Loucy (cell line): ENCODE data around the gene CRTAC1.
"Not testable (repeated sequence)": the region's sequence is repeated elsewhere in the genome, so short reads cannot be mapped to it uniquely, and the experiment has no call there.

Experiments
- H2AFZ ChIP-seq: fragments of 200-600 bp; sonication (generic); 2 replicates; pipeline ENCODE4 v1.6.0; 2016; ENCODE audit warnings: antibody characterized with exemption, mild to moderate bottlenecking, low read length, moderate library complexity
- H3F3A ChIP-seq: fragments of 200-600 bp; 2 replicates; pipeline ENCODE4 v1.6.0; 2016; ENCODE audit warnings: antibody characterized with exemption, low read depth, mild to moderate bottlenecking
- H3K27me3 ChIP-seq: fragments of 200-600 bp; sonication (generic); 2 replicates; pipeline ENCODE4 v1.6.1; 2014; ENCODE audit warnings: low read length, mild to moderate bottlenecking; ENCODE audit not compliant: insufficient read depth, poor library complexity, severe bottlenecking
- H3K36me3 ChIP-seq: fragments of 200-600 bp; sonication (generic); 2 replicates; pipeline ENCODE4 v1.6.1; 2016; ENCODE audit warnings: low read length; ENCODE audit not compliant: insufficient read depth
- H3K4me1 ChIP-seq: fragments of 200-600 bp; sonication (generic); 2 replicates; pipeline ENCODE4 v1.5.1; 2014; ENCODE audit warnings: low read length, mild to moderate bottlenecking; ENCODE audit not compliant: insufficient read depth, poor library complexity, severe bottlenecking
- H3K4me2 ChIP-seq: fragments of 200-600 bp; sonication (generic); 2 replicates; pipeline ENCODE4 v1.6.0; 2014; ENCODE audit warnings: antibody characterized with exemption, low read length, low read depth, mild to moderate bottlenecking; ENCODE audit not compliant: poor library complexity, severe bottlenecking
- H3K4me3 ChIP-seq: fragments of 200-600 bp; sonication (generic); 2 replicates; pipeline ENCODE4 v1.5.1; 2014; ENCODE audit warnings: low read length, mild to moderate bottlenecking, mixed read lengths; ENCODE audit not compliant: poor library complexity, severe bottlenecking
- H3K79me2 ChIP-seq: fragments of 200-600 bp; sonication (generic); 2 replicates; pipeline ENCODE4 v1.6.1; 2014; ENCODE audit warnings: low read length; ENCODE audit not compliant: insufficient read depth
- H3K9ac ChIP-seq: fragments of 200-600 bp; sonication (generic); 2 replicates; pipeline ENCODE4 v1.6.0; 2014; ENCODE audit warnings: mild to moderate bottlenecking, low read depth, low read length, moderate library complexity; ENCODE audit not compliant: poor library complexity, severe bottlenecking
- H3K9me2 ChIP-seq: fragments of 200-600 bp; sonication (generic); replicated peaks from 2 replicates; pipeline ENCODE4 v1.6.1; 2016; ENCODE audit warnings: low read depth, low read length, mixed read lengths
- H3K9me3 ChIP-seq: fragments of 200-600 bp; sonication (generic); 2 replicates; pipeline ENCODE4 v1.6.1; 2014; ENCODE audit warnings: mild to moderate bottlenecking, antibody characterized with exemption, low read length, low read depth; ENCODE audit not compliant: insufficient read depth
- H4K20me1 ChIP-seq: fragments of 200-600 bp; sonication (generic); 2 replicates; pipeline ENCODE4 v1.6.0; 2014; ENCODE audit warnings: antibody characterized with exemption, low read length, mild to moderate bottlenecking; ENCODE audit not compliant: insufficient read depth, poor library complexity, severe bottlenecking
- CTCF ChIP-seq: fragments of 200-600 bp; sonication (generic); conservative IDR thresholded peaks from 2 replicates; pipeline ENCODE4 v1.5.1; 2014; ENCODE audit warnings: mild to moderate bottlenecking, antibody characterized with exemption, low read length
- EZH2phosphoT487 ChIP-seq: fragments of 200-600 bp; IDR thresholded peaks from 2 replicates; pipeline ENCODE4 v1.6.1; 2018; ENCODE audit warnings: antibody characterized with exemption, mild to moderate bottlenecking, moderate library complexity, borderline replicate concordance

Gene CRTAC1

GRCh38 chr10:97844678-97845077 lies 185.7 kb downstream of the CRTAC1 start:
- no peaks in the 10 kb centered on the region for H3K9me3 ChIP-seq
- no peaks in the 10 kb centered on the region for H3F3A ChIP-seq
- no peaks in the 10 kb centered on the region for H3K36me3 ChIP-seq
- H3K9ac ChIP-seq = no peak overlapping the region
- no peaks in the 10 kb centered on the region for H3K9me2 ChIP-seq
- no peak overlapping the region for H3K4me2 ChIP-seq
- no peaks in the 10 kb centered on the region for H3K27me3 ChIP-seq
- TF ChIP-seq EZH2phosphoT487 (no peak), CTCF (no peak)
- no peak overlapping the region for H3K4me3 ChIP-seq
- no peak overlapping the region for H2AFZ ChIP-seq
- peaks cover 5% of the 10 kb centered on the region for H3K4me1 ChIP-seq
- no peaks in the 10 kb centered on the region for H3K79me2 ChIP-seq
- H4K20me1 ChIP-seq = no peaks in the 10 kb centered on the region

GRCh38 chr10:97843972-97844371 lies 186.4 kb downstream of the CRTAC1 start:
- H3F3A ChIP-seq, H3K36me3 ChIP-seq, H4K20me1 ChIP-seq, H2AFZ ChIP-seq, H3K27me3 ChIP-seq, H3K9ac ChIP-seq, H3K4me2 ChIP-seq, H3K4me1 ChIP-seq, H3K79me2 ChIP-seq, H3K4me3 ChIP-seq, H3K9me2 ChIP-seq, H3K9me3 ChIP-seq: not testable (repeated sequence)

- H3K4me2 ChIP-seq = no peak overlapping the region
- H3K4me1 ChIP-seq = no peaks in the 10 kb centered on the region
- TF ChIP-seq EZH2phosphoT487 = no peak
- TF ChIP-seq CTCF = no peak
- H2AFZ ChIP-seq = no peak overlapping the region
- H3K9me2 ChIP-seq = no peaks in the 10 kb centered on the region
- H3K36me3 ChIP-seq = no peaks in the 10 kb centered on the region
- no peak overlapping the region for H3K9ac ChIP-seq
- no peaks in the 10 kb centered on the region for H3K79me2 ChIP-seq
- no peaks in the 10 kb centered on the region for H3K9me3 ChIP-seq
- H3F3A ChIP-seq = no peaks in the 10 kb centered on the region
- H3K27me3 ChIP-seq = no peaks in the 10 kb centered on the region
- H3K4me3 ChIP-seq = no peak overlapping the region
- H4K20me1 ChIP-seq = no peaks in the 10 kb centered on the region
These were observed 187.1 kb downstream of the CRTAC1 start for GRCh38 chr10:97843281-97843671.

- Histone ChIP-seq H2AFZ (no peak overlapping the region), H4K20me1 (no peaks in the 10 kb centered on the region), H3K9me3 (no peaks in the 10 kb centered on the region), H3K9me2 (no peaks in the 10 kb centered on the region), H3K4me3 (no peak overlapping the region), H3K9ac (no peak overlapping the region), H3K4me1 (no peaks in the 10 kb centered on the region), H3K36me3 (no peaks in the 10 kb centered on the region), H3K27me3 (no peaks in the 10 kb centered on the region), H3K79me2 (no peaks in the 10 kb centered on the region), H3K4me2 (no peak overlapping the region), H3F3A (no peaks in the 10 kb centered on the region)
- TF ChIP-seq EZH2phosphoT487 (no peak), CTCF (no peak)
These were observed 187.7 kb downstream of the CRTAC1 start for GRCh38 chr10:97842656-97843280.

GRCh38 chr10:97842114-97842513 lies 188.3 kb downstream of the CRTAC1 start:
- not testable (repeated sequence) for H3K36me3 ChIP-seq, H3K4me2 ChIP-seq, H3K79me2 ChIP-seq, H3F3A ChIP-seq, H2AFZ ChIP-seq, H4K20me1 ChIP-seq, H3K9me3 ChIP-seq, H3K4me1 ChIP-seq, H3K9me2 ChIP-seq, H3K9ac ChIP-seq, H3K27me3 ChIP-seq, H3K4me3 ChIP-seq
